GM12874 (cell line): ENCODE data around the gene SPATA21.
A peak's percentile ranks its signal among the peaks of the same experiment; 100 is the strongest.

ENCODE experiments used
- TF ChIP-seq, protein P1 (sequence below): IDR thresholded peaks from 2 replicates; pipeline ENCODE4 v1.5.1; 2011; ENCODE audit warnings: low read depth, mild to moderate bottlenecking, control low read depth, low read length, moderate library complexity; ENCODE audit not compliant: insufficient read depth

The SPATA21 gene

DNA sequence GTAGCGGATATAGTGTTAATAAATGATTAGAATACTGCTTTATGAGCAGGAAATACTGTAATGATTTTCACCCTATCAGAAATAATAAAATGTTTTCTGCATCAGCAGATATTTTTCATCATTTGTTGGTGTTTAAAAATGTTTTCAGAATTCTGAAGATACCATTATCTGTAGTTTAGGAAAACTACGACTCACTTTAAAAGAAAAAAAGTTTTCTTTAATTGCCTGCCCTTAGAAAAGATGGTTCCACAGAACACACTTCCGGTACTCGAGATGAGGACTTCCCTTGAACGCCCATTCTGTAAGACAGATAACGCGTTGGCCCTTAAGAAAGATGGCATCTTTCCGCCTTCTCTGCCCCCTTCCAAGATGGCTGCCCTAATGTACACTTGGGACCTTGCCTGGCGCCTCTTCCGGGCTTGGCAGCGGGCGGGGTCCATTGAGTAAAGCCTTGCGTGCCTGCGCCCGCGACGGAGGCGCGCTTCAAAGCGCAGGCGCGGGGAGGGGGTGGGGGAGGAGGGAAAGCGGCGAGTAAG lies 70.4 kb downstream of the SPATA21 start, which contains the start of gene SZRD1:
Gene SZRD1, plus strand, starts transcription at position 521 of the 536 bp plus-strand sequence. CDS start 16 bp downstream, outside the sequence.
- TF ChIP-seq, protein P1, sequence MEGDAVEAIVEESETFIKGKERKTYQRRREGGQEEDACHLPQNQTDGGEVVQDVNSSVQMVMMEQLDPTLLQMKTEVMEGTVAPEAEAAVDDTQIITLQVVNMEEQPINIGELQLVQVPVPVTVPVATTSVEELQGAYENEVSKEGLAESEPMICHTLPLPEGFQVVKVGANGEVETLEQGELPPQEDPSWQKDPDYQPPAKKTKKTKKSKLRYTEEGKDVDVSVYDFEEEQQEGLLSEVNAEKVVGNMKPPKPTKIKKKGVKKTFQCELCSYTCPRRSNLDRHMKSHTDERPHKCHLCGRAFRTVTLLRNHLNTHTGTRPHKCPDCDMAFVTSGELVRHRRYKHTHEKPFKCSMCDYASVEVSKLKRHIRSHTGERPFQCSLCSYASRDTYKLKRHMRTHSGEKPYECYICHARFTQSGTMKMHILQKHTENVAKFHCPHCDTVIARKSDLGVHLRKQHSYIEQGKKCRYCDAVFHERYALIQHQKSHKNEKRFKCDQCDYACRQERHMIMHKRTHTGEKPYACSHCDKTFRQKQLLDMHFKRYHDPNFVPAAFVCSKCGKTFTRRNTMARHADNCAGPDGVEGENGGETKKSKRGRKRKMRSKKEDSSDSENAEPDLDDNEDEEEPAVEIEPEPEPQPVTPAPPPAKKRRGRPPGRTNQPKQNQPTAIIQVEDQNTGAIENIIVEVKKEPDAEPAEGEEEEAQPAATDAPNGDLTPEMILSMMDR = no peak

DNA sequence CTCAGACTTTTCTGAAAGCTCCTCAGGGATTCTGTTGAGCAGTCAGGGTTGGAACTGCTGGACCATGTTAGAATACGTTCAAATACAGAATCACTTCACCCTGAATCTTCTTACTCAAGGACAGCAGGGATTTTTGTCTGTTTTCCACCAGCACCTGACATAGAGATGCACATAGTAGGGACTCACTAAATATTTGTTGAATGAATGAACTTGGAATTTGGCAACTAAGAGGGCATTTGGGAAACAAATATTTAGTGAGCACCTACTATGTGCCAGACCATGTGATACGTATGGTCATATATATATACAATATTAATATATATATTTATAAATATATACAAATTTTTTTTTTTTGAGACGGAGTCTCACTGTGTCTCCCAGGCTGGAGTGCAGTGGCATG lies 80.4 kb downstream of the SPATA21 start:
- TF ChIP-seq, protein P1 = no peak

DNA sequence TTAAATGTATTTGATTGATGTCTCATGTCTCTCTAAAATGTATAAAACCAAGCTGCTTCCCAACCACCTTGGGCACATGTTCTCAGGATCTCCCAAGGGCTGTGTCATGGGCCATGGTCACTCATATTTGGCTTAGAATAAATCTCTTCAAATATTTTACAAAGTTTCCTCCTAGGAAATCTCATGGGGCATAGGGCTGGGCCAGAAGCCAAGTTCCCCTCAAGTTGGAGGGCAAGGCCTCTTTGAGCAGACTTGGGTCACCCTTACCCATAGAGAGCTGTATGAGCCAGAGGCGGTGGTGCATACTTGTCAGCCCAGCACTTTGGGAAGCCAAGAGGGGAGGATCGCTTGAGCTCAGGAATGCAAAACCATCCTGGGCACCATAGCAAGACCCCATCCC lies 82.6 kb downstream of the SPATA21 start:
- TF ChIP-seq, protein P1 = no peak

DNA sequence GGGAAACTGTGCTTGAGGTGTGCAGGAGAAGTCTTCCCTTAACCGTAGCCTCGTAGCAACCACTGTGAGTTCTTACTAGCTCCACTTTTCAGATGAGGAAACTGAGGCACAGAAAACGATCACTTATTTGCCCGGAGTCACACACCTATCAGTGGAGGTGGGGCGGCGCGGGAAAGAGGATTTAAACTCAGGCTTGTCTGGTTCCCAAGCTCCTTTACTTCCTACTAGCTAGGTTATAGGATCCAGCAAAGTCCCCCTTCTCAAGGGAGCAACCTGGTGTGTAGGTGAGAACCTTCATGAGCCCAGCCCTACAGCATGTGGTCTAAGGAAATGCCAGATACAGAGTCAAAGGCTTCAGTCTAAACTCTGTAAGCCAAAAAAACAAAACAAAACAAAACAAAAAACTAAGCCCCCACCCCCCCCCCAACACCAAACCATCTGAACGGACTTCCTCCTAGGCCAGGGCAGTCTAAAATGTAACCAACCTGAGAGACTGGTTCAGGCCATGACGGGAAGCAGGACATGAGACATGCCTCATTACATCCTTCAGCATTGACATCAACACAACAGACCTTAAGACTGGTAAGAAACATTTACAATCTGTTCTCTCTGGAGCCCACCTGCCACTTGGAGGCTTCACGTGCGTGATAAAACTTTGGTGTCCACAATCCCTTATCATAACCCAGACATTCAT lies 84.2 kb downstream of the SPATA21 start:
- TF ChIP-seq, protein P1 = no peak

DNA sequence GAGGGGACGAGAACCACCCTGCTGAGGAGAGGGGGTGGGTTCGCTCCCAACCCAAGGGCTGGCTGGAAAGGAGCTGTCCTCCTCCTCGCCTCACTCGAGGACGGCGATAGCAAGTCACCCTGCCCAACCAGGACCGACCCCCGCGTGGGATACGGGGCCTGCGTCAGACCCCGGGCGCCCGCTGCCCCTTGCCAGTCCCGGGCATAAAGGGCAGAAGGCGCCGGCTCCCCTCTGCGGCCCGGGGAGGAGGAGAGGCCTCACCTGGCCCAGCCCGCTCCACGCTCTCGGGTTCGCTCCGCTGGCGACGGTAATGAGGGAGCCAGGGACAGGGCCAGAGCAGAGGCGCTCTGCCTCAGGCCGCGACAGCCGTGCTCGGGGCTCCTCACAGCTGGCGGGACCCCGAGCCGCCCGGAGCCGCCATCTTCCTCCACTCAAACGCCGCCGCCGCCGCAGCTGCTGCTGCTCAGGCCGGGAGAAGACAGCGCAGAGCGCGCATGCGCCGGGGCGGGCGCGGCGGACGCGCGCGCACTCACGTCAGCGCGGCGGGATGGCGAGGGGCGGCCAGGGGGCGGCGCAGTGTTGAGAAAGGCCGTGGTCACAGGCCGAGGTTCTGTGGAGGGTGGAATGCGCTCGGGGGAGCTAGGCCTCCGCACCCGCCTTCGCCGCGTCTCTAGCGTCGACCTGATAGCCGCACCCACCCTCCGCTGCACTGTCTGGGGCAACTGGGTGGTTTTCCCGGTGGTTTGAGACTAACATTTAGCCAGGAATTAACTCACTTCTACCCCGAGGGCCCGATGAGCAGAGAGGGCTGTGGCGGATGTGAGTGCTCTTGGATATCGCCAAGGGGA lies 85.0 kb downstream of the SPATA21 start, which contains the start of gene FBXO42:
Gene FBXO42, minus strand, starts transcription at position 487 of the 848 bp plus-strand sequence. CDS start 37,062 bp downstream, outside the sequence.
- TF ChIP-seq, protein P1 = peak; percentile 62

DNA sequence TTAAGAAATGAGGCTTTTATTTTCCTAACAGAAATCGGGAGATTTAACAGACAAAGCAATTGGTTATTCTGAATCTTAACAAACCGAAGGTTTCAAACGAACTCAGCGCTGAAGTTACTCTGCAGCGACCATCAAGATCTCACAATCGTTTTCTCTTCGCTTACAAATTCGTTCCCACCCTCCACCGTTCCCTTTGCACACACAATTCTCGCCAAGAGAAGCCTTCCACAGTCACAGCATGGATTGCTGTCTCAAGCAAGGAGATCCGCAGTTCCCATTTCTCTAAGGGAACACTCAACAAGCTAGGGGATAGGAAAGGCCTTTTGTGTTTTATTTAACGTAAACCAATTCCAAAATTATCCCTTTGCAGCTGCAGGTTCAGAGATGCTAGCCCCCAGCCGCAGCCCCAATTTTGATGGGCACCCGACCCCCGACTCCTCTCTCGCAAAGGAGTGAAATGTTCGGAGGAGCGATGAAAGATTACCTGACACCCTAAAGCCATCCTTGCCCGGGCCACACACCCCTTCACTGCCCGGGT lies 85.7 kb downstream of the SPATA21 start:
- TF ChIP-seq, protein P1 = no peak

DNA sequence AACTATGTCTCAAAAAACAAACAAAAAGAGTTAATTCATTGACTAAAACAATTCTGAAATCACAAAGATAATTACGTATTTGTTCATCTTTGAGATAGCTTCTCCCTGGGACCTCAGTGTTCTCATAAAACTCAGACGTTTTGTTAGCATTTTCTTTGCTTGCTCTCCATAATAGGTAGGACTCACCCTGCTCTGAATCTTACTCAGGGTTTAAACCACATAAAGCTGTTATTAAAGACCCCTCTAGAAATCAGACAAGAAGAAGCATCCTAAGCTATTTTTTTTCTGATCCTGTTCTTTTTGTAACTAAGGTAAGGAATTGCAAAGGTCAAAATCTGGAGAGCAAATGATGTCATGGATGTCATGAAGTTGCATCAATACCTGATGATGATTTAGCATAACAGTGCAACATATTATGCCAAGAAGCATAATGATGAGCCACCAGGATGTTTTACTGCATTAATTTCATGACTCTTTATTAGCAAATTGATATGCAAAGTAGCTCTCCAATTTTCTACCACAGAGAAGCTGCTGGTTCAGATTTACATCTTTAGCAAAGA lies 87.3 kb downstream of the SPATA21 start:
- TF ChIP-seq, protein P1 = no peak
